Measurements from ENCODE around the gene MYH7.

MYH7 gene
- total RNA-seq = 0 to 4.0 (median 0) reads per million in 17 experiments

- no peak for DNase-seq
These were observed at the start of gene MYH7 for GRCh38 chr14:23435543-23436326. Gene MYH7, minus strand, starts transcription at chr14:23435660. Its CDS starts 1,928 bp downstream, at chr14:23433732.

- peak in 1 of 4 experiments; percentile 13 for DNase-seq
These were observed 47.9 kb upstream of the MYH7 start for GRCh38 chr14:23483236-23483854.

- DNase-seq = no peak
These were observed 47.3 kb upstream of the MYH7 start for GRCh38 chr14:23482823-23483148.

- no peak for DNase-seq
These were observed 46.7 kb upstream of the MYH7 start for GRCh38 chr14:23481979-23482822.

GRCh38 chr14:23481362-23481970, 46.0 kb upstream of the MYH7 start:
- DNase-seq = peak in 1 of 4 experiments; percentile 15

GRCh38 chr14:23478109-23478759, 42.8 kb upstream of the MYH7 start:
- peak; percentile 78 to 85 (median 82) for DNase-seq

- DNase-seq = no peak
These were observed 35.5 kb upstream of the MYH7 start for GRCh38 chr14:23470947-23471346.

GRCh38 chr14:23469906-23470403, 34.5 kb upstream of the MYH7 start:
- DNase-seq = no peak

GRCh38 chr14:23469127-23469905, 33.9 kb upstream of the MYH7 start, which contains the start of gene NGDN:
Gene NGDN, plus strand, starts transcription at chr14:23469703. Its CDS starts 13 bp downstream, at chr14:23469716.
- DNase-seq = peak; percentile 95 to 100 (median 98)

GRCh38 chr14:23468704-23469126, 33.3 kb upstream of the MYH7 start:
- peak in 1 of 4 experiments; percentile 1 for DNase-seq

- DNase-seq = no peak
These were observed 29.8 kb upstream of the MYH7 start for GRCh38 chr14:23465261-23465660.

- DNase-seq = peak in 2 of 4 experiments; percentile 2 to 10
These were observed 29.2 kb upstream of the MYH7 start for GRCh38 chr14:23464700-23465099.

GRCh38 chr14:23460960-23461359, 25.5 kb upstream of the MYH7 start:
- DNase-seq = no peak

- no peak for DNase-seq
These were observed 22.4 kb upstream of the MYH7 start for GRCh38 chr14:23457587-23458445.

GRCh38 chr14:23456883-23457586, 21.6 kb upstream of the MYH7 start:
- DNase-seq = peak in 1 of 4 experiments; percentile 9

- no peak for DNase-seq
These were observed 19.0 kb upstream of the MYH7 start for GRCh38 chr14:23454445-23454856.

GRCh38 chr14:23452237-23452636, 16.8 kb upstream of the MYH7 start:
- no peak for DNase-seq

- DNase-seq = no peak
These were observed 14.9 kb upstream of the MYH7 start for GRCh38 chr14:23450379-23450778.

GRCh38 chr14:23449314-23449713, 13.9 kb upstream of the MYH7 start:
- DNase-seq = no peak

Measured in suppressor macrophage (primary cell).